ENCODE data around the gene FYN.

The FYN gene

DNA sequence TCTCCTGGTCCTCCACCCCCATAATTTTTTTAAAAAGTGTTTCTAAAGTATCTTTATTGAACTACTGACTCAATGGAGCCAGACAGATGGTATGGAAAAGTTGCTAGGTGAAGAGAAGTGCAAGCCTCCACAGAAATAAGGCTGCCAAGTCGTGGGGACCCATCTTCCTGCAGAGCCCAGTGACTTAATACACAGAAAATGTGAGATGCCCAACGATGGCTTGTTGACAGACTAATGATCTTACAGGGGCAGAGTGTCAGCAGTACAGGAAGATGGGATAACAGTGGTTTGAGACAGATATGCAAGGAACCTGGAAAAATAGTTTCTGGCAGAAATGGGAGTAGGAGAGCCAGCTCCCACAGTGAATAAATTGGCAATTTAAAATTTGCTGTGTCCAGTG lies 43.3 kb downstream of the FYN start:
- H3K4me3 ChIP-seq (replicated peaks in 1 of 2; ENCODE audit: low read depth in 2 of 2, low read length in 2 of 2), result no peak overlapping the region
- no peak for DNase-seq (ENCODE audit: low read depth in 2 of 2)
- TF ChIP-seq, protein P1, sequence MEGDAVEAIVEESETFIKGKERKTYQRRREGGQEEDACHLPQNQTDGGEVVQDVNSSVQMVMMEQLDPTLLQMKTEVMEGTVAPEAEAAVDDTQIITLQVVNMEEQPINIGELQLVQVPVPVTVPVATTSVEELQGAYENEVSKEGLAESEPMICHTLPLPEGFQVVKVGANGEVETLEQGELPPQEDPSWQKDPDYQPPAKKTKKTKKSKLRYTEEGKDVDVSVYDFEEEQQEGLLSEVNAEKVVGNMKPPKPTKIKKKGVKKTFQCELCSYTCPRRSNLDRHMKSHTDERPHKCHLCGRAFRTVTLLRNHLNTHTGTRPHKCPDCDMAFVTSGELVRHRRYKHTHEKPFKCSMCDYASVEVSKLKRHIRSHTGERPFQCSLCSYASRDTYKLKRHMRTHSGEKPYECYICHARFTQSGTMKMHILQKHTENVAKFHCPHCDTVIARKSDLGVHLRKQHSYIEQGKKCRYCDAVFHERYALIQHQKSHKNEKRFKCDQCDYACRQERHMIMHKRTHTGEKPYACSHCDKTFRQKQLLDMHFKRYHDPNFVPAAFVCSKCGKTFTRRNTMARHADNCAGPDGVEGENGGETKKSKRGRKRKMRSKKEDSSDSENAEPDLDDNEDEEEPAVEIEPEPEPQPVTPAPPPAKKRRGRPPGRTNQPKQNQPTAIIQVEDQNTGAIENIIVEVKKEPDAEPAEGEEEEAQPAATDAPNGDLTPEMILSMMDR (IDR thresholded peaks at IDR 0.05; ENCODE audit: low read depth, low read length), result no peak

DNA sequence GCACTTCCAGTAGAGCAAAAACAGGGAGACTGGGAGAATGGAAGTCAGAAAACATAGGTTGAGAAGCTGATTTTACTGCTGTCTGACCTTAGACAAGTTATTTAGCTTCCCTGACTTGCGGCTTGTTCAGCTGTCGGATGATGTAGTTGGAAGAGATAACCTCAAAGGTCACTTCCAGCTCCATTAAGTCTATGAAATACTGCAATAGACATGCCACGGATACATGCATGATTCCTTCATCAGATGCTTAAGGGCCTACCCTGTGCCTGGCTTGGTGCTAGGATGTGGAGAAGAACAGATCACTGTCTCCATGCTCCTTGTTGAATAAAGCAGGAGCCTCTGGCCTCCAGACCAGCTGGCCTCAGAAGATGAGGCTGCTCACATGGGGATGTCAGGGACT lies 43.7 kb downstream of the FYN start:
- H3K4me3 ChIP-seq (replicated peaks in 1 of 2; ENCODE audit: low read depth in 2 of 2, low read length in 2 of 2), result no peak overlapping the region
- DNase-seq (ENCODE audit: low read depth in 2 of 2), result no peak
- TF ChIP-seq, protein P1 (IDR thresholded peaks at IDR 0.05; ENCODE audit: low read depth, low read length), result no peak

DNA sequence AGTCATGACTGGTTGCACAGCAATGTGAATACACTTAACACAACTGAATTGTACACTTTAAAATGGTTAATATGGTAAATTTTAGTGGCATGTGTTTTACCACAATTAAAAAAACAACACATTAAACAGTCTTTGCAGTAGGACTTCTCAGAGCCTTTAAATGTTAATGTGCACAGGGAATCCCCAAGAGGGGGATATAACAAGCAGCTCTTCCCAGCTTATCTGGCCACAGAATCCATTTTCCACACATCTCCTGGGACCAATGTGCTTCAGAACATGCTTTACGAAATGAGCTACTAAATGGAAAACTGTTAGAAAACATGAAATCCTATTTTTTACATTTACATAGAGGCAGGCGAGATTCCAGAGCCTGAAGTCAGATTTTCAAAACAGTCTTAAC lies 44.4 kb downstream of the FYN start:
- H3K4me3 ChIP-seq (replicated peaks in 1 of 2; ENCODE audit: low read depth in 2 of 2, low read length in 2 of 2), result no peak overlapping the region
- DNase-seq (ENCODE audit: low read depth in 2 of 2), result no peak
- TF ChIP-seq, protein P1 (IDR thresholded peaks at IDR 0.05; ENCODE audit: low read depth, low read length), result no peak

DNA sequence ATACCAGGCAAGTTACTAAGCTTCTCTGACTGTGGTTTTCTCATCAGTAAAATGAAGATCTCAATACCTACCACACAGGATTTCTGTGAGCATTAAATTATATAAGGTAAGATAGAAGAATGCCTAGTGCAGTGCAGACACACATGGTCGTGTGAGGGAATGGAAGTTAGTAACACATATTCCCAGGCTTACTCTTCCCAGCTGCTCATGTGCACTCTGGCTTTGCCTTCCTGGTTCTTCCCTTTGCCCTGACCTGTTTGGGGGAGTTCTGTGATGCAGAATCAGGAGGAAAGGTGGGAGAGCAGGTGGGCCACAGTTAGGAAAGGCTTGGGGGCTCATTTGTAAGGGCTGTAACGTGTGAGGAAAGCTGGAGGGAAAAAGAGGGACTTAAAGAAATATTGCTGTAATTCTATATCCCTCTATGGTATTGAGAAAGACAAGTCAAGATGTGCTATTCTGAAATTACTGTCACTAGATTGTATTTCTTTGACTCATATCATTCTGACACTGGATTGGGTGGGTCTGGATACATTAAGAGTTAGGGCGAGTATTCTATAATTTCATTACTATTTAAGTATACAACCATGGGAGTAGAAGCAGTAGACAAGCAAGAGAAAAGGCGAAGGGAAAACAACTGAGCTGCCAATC lies 47.7 kb downstream of the FYN start:
- DNase-seq (ENCODE audit: low read depth in 2 of 2), result no peak
- TF ChIP-seq, protein P1 (IDR thresholded peaks at IDR 0.05; ENCODE audit: low read depth, low read length), result no peak
- H3K4me3 ChIP-seq (replicated peaks in 1 of 2; ENCODE audit: low read depth in 2 of 2, low read length in 2 of 2), result no peak overlapping the region

DNA sequence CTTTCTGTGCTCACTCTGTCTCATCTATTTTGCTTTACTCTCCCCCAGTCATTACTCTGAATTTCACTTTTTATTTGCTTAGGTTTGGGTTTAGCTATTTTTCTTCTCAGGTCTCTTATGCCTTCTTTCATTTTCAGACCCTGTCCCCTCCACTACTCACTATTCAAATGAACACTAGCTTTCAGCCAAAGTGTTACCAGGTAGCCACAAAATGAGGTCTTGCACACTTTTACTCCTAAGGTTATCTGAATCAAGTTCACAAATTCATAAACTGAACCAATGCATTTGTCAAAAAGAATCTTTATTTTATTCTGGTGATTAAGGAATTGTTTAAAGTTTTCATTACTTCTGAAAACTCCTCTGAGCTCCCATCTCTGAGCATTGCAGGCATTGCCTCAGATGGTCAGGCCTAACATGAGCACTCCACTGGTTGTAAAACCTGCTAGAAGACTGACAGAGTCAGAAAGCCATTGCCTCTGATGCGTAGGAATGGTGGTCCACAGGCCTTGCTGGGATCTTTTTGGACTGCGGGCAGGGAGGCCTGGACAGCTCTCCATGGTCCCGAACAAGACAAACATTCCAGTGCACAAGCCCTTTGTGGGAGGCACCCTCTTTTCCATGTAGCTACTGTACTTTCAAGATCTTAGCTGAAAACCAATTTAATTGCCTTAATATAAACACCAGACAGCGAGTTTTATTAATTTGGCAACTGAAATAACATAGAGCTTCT lies 48.5 kb downstream of the FYN start:
- H3K4me3 ChIP-seq (replicated peaks in 1 of 2; ENCODE audit: low read depth in 2 of 2, low read length in 2 of 2), result no peak overlapping the region
- TF ChIP-seq, protein P1 (IDR thresholded peaks at IDR 0.05; ENCODE audit: low read depth, low read length), result no peak
- peak in 1 of 2 donors; percentile 22 for DNase-seq (ENCODE audit: low read depth in 2 of 2)

DNA sequence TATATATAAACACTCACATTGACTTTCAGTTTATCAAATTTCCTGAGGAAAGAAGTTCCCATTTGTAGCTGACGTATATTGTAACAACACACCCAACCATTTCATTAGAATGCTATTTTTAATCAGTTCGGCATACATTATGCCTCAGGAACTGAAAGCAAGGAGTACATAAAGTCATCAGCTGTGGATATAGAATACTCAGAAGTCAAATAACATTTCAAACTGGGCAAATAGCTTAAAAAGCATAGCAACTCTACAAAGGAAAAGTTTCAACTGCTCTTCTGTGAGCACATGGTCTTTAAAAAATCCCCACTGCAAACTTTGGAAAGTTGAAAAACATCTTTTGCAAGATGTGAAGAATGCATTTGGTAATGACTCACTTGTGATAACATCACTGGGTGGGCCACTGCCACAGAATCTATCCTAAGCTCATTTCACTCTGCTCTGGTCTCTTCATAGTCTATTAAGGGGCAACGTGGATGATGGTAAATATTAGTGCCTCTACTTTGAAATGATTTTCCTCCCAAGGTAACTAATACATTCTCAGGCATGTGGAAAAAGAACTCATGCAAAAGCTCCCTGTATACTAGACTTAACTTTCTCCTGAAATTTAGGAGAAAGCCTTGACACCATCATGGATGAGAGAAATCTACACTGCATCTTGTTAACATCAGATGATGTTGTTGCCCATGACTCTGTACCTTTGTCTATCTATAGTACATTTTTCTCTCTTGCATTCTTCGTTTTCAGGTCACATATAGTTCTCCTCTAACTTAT lies 49.2 kb downstream of the FYN start:
- DNase-seq (ENCODE audit: low read depth in 2 of 2), result peak; percentile 77 to 86
- peak overlapping the region in 1 of 2 donors; percentile 5 for H3K4me3 ChIP-seq (replicated peaks in 1 of 2; ENCODE audit: low read depth in 2 of 2, low read length in 2 of 2)
- TF ChIP-seq, protein P1 (IDR thresholded peaks at IDR 0.05; ENCODE audit: low read depth, low read length), result no peak

Measured in cardiac fibroblast (primary cell).